Activated T-helper 1 cell treated with anti-CD3 and anti-CD28 coated beads, Interleukin-2, amount 50 U/mL, for 16 hours (primary cell): Measurements from ENCODE around the gene ARFIP1.
"Not testable (repeated sequence)": the region's sequence is repeated elsewhere in the genome, so short reads cannot be mapped to it uniquely, and the experiment has no call there.

Source experiments
- DNase-seq, 2 donors: peaks; one replicate each; pipeline ENCODE4 v3.0.0-alpha.2; 2020; ENCODE audit warnings: low read depth in 1 of 2, low spot score in 1 of 2

The ARFIP1 gene, protein sequence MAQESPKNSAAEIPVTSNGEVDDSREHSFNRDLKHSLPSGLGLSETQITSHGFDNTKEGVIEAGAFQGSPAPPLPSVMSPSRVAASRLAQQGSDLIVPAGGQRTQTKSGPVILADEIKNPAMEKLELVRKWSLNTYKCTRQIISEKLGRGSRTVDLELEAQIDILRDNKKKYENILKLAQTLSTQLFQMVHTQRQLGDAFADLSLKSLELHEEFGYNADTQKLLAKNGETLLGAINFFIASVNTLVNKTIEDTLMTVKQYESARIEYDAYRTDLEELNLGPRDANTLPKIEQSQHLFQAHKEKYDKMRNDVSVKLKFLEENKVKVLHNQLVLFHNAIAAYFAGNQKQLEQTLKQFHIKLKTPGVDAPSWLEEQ

DNA sequence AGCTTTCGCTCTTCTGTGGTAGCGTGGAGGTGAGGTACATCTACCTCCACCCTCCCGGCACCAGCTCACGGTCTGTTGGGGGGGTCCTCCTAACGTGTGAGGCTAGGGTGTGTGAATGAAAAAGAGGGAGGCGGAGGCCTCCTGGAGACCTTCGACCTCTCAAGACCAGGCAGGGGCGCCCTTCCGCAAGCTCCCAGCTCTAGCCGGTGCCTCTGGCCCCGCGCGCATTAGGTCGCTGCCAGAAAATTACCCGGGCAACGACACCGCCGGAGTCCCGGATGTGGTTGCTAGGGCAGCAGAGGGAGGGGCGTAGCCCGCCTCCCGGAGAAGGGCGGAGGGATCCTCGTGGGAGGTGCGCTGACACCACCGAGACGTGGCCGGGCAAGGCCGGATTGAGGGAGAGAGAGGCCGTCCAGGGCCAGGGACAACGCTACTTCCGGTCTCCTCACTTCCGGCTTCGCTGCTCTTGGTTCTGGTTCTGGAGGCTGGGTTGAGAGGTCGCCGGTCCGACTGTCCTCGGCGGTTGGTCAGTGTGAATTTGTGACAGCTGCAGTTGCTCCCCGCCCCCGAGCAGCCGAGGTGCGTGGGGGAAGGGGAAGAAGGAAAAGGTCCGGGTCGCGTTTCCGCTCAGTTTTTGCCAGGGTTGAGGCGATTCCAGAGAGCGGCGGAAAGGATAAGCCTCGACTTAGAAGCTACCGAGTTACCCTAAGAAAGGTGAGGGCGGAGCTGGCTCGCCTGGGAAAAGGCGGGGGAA, at the start of gene ARFIP1, which contains the start of gene TIGD4:
TSS of gene ARFIP1 (plus strand) at position 442 of the 754 bp plus-strand sequence. CDS start 49,680 bp downstream, outside the sequence.
TSS of gene TIGD4 (minus strand) at position 218 of the 754 bp plus-strand sequence. CDS start 8,726 bp downstream, outside the sequence.
- peak; percentile 88 to 89 for DNase-seq

DNA sequence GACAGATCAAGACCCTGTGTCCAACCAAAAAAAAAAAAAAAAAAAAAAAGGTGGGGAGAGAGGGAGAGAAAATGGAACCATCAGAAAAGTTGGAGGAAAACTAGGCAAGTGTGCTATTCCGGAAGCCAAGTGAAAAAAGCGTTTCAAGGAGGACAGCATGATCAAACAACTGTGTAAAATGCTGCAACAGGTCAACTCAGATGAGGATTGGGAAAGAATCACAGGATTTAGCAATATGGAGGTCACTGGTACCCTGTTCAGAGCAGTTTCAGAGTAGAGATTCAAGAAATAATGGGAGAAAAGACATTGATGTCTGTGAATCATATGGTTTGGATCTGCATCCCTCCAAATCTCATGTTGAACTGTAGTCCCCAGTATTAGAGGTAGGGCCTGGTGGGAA, 47.8 kb upstream of the ARFIP1 start:
- DNase-seq, result no peak

DNA sequence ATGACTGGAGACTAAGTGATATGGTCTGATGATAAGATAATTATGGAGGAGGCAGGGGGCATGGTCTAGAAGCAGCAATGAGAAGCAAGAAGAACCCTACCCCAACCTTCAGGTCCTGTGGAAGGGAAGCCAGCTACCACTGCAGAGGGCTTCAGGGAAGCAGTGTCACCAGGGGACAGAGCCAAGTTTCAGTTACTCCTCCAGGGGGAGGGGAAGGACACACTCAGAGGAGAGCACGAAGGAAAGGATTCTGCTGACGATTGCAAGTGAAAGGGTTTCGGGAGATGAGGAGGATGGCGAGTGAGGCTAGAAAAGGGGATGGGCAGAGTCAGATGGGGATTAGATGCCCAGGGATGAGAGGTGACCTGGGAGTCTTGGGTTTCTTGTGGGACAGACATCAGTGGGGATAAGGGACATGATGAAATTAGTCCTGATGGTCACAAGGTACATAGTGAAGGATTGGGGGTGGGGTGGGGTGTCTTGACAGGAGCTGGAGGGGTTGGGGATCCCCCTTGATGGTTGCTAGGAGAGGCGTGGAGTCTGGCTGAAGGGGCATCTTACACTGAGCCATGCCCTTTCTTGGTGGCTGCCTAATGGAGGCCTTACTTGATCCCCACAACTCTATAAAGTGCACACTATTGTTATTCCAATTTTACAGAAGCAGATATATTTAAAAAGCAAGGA, 45.6 kb upstream of the ARFIP1 start:
- DNase-seq, result no peak

DNA sequence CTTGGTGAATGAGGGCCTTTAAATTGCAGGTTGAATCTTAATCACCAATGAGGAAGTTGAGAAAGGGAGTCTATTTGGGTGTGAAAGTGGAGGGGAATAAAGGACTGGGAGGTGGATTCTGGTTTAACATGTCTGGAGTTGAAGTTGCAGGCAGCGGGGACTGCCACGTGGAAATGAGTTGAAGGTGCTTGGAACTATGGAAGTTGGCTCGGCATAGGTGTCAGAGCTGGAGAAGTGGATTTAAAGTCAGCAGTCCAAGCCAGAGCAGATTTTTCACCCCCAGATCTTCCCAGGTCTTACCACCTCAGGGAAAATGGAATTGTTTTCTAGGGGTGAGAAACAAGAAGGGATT, 45.1 kb upstream of the ARFIP1 start:
- no peak for DNase-seq

DNA sequence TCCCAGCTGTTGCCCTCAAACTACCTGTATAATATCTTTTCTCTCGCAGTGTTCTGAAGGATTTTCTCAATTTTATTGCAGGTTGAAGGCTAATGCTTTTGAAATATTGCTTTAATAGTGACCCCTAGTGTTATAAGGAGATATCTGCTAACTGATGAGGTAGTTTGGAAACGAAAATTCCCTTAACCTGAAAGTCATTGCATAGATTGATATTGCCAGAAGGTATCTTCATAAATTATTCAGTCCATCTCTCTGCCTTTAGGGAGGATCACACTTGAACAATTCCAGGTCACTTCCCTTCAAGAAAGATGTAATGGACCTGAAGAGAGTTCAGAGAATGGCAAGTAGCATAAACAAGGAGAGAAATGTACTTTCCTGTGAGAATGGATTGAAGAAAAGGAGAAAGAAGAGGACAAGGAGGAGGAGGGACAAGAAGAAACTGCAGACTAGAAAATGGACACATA, 44.3 kb upstream of the ARFIP1 start:
- DNase-seq, result no peak

DNA sequence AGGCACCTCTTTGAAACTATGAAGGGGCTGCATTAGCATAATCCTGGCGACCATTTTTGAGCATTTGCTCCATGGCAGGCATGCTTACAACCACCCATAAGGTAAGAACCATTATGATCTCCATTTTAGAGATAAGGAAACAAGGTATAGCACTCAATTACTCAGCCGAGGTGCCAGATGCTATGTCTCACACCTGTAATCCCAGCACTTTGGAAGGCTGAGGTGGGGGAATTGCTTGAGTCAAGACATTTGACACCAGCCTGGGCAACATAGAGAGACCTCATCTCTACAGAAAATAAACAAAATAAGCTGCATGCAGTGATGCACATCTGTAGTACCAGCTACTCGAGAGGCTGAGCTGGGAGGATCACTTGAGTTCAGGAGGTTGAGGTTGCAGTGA, 43.8 kb upstream of the ARFIP1 start:
- no peak for DNase-seq

DNA sequence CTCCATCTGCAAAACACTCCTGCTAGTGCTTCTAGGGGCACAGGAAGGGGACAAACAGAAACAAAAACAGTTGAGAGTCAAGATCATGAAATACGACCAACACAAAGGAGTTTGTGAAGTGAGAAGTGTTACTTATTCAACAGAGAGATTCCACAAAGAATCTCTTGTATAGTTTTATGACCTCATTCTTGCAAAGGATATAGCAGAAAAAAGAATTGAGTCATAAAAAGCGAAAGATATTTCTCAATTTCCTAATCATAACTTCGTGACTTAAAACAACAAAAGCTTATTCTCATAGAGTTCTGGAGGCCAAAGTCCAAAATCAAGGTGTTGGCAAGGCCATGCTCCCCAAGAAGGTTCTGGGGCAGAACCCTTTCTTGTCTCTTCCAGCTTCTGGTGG, 40.9 kb upstream of the ARFIP1 start:
- DNase-seq, result no peak

DNA sequence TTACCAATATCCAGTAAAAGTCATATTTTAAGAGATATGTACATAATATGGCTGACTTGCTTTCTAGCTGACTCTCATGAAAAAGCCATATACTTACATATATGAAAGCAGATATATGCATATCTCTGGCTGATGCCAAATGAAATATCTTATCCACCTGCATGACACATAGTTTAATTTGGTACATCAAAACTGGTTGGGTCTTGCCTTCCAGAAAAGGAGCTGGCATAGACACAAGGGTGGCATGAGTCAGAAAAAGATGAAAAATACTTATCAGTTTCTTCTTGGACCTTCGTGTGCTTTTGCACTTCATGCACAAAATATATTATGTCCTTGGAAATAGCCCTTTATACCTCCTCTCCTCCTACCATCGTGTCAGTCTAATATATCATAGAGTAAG, 32.3 kb upstream of the ARFIP1 start:
- DNase-seq, result no peak

DNA sequence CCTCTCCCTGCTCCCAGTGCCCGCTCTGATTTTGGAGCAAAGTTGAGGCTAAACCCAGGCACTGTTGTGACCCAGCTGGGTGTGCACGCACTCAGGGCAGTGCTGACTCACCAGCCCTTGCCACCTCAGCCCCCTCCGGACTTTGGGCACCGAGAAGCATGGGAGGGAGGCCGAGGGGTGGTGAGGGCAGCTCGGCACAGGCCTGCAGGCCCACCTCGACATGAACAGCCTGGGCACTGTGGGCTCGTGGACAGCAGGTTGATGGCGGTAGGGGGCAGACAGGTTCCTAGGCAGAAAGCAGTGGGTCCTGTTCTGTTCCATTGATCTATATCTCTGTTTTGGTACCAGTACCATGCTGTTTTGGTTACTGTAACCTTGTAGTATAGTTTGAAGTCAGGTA, 31.1 kb upstream of the ARFIP1 start:
- DNase-seq, result no peak

DNA sequence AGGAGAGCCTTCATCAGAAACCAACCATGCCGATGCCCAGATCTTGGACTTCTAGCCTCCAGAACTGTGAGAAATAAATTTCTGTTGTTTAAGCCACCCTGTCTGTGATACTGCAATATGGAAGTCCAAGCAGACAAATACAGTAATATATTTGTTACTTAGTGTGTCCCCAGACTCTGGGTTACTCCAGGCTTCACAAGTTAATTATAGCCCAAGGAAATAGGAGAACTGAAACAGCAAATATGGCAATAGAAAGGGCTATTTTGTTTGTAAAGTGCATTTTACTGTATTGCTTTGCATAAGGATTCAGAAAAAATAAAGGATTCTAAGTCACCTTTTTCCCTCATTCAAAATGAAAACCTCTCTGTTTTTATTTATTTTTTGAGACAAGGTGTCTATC, 16.0 kb upstream of the ARFIP1 start:
- DNase-seq, result no peak

DNA sequence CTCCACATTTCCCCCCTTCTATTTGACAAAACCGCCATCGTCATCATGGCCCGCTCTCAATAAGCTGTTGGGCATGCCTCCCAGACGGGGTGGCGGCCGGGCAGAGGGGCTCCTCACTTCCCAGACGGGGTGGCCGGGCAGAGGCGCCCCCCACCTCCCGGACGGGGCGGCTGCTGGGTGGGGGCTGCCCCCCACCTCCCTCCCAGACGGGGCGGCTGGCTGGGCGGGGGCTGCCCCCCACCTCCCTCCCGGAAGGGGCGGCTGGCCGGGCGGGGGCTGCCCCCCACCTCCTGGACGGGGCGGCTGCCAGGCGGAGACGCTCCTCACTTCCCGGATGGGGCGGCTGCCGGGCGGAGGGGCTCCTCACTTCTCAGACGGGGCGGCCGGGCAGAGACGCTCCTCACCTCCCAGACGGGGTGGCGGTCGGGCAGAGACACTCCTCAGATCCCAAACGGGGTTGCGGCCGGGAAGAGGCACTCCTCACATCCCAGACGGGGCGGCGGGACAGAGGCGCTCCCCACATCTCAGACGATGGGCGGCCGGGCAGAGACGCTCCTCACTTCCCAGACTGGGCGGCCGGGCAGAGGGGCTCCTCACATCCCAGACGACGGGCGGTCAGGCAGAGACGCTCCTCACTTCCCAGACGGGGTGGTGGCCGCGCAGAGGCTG, 14.6 kb upstream of the ARFIP1 start:
- not testable (repeated sequence) for DNase-seq

DNA sequence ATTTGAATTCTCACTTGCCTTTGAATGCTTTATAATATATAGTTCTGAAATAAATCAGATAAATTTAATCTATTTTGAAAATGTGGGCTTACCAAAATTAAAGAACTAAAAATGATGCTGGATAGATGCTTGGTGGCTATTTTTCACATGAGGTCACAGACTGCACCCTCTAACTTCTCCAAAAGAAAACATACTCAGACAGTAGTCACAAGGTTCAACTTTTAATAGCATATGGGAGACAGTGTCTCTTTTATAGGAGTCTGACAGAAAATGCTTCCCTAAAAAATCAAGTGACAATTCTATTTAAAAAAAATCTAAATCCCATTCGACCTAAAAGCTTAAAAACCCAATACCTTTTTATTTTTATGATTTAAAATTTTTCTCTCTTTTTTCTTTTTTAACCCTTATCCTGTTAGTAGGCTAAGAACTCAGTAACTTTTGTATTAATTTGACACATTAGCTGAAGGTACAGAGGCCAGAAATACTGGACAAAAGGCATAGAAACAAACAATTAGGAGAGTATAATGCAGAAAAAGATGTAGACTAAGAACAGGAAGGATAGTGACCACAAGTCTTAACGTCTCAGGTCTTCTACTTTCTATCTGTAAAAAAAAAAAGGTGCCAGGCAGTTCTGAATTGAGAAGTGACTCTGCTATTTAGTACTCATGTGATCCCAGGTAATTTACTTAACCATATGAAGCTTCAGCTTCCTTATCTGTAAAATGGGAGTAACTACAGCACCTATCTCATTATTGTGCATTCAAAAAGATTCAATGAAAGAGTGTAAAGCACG, 7.8 kb upstream of the ARFIP1 start:
- DNase-seq, result no peak

DNA sequence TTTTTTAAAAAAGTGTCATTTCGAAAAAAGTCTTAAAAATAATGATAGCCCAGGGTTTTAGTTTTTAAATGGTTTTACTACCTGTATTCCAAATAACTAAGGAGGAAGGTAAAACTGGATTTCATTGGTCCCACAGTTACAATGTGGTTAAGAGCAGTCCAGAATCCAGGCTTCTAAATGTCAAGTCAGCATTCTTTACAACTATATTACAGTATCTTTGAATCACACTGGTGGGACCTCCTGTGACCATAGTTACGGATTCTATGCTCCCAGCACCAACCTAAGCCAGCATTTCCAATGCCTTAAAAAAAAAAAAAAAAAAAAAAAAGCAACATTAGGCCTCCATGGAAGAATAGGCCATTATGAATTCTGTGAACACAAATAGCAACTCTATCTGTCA, 6.4 kb upstream of the ARFIP1 start:
- DNase-seq, result no peak

DNA sequence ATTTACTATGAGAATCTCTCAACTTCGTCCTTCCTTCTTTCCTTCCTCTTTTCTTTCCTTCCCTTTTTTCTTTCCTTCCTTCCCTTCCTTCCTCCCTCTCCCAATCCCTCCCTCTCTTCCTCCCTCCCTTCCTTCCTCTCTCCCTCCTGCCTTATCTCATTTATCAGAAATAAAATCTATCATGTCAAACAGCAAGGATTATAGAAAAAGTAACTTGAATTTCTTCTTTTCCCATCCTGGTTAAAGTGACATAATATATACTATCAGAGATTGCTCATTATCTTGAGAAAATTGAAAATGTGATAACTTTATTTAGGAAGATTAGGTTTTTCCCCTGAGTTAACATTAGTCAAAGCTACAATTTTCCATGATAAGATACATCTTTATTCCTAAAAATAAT, 5.8 kb upstream of the ARFIP1 start:
- no peak for DNase-seq

DNA sequence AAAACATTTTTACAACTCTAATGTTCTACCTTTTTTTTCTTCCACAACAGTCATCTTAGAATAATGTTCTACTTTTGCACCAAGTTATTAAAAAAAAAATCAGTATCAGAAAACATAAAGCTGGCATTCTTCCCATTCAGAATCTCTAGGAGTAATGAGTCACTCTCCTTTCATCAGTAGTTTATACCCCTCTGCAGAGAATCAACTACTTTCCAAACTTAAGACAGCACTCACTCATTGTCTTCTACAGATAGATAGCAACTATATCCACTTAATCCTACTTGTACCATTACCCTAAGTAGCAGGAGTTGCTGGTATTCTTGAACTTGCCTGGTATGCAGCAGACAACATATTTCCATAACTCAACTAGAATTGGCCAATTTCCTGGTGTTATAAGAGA, 3.4 kb upstream of the ARFIP1 start:
- no peak for DNase-seq

DNA sequence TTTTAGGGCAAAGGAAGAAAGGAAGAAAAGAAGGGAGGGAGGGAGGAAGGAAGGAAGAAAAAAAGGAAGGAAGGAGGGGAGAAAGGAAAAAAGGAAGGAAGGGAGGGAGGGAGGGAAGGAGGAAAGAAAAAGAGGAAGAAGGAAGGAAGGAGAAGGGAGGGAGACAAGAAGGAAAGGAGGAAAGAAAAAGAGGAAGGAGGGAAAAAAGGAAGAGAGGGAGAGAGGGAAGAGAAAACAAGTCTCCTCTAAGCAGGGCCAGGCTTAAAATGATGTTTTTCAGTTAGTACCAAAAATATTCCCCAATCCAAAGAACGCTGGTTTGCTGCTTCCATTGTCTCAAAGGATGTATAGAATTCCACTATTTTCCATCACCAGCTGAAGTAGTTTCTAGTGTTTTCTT, 2.3 kb upstream of the ARFIP1 start:
- DNase-seq, result no peak

DNA sequence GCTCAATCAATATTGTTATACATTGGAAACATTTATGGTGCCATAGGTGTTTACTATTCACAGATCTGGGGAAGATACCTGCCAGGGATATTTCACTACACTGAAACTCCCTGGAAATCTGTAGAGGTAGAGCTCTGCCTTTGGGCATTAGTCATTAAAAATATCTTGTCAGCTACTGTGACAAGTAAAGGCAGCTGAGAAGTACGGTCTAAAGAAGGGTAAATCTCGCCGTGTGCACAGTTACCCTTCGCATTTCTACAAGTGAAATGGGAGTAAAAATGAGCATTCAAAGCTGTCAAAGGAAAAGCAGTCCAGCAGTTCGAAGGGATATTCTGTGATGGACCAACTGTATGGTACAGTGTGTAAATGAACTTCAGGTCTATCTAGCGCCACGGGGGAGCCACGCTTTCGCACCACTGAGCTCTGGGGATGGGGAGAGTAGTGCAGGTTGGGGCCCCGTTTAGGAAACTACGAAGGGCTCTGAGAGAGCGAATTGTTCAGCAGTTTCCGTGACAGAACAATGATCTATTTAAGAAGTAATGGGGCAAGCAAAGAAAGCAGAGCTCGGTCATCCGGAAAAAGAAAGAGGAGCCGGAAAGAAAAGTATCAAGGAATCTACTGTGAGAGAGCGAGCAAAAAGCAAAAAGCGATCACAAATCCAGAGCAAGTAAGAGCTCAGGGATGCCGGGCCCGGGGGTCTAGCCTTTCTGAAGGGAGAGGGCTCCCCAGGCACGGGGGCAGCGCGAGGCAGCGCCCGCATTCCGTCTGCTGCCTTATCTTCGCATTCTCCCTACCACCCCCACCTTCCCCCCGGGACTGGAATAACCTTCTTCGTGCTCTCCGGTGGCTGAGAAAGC, 870 bp upstream of the ARFIP1 start:
- no peak for DNase-seq

DNA sequence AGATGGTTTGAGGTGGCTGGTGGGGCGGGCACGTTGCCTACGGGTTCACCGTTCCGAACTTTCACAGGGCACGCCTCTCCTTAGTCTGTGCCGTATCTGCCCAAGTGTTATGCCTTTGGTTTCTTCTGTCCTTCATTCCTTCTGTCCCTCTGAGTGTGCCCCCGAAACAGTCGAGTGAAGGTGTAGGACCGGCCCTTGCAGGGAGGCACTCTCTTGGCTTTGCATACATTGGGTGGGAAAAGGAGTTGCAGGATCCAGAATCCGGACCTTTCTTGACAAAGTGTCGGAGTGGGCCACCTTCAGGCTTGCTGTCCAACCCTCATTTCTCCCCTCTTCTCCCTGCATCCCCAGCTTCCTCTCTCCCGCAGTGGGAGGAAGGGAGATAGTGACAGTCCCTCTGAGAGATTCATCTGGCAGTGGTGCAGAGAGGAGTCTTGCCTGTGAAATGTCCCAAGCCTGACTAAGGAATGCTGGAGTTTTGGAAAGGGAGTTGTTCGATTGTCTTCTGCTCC, 569 bp downstream of the ARFIP1 start:
- no peak for DNase-seq
